KG1 (cell line): ENCODE results near the gene MIS12.

Experiments used
- DNase-seq: peaks from one replicate; lab custom pipeline; 2025; lab: John Stamatoyannopoulos, UW

Gene MIS12

GRCh38 chr17:5535436-5535835 is 49.1 kb downstream of the MIS12 start:
- DNase-seq = no peak

- DNase-seq = no peak
Measured at GRCh38 chr17:5536866-5537650, 50.7 kb downstream of the MIS12 start.

- DNase-seq = no peak
Measured at GRCh38 chr17:5539286-5539685, 52.9 kb downstream of the MIS12 start.

GRCh38 chr17:5540321-5540720 is 54.0 kb downstream of the MIS12 start:
- no peak for DNase-seq
